Right kidney (tissue), 1 donor: ENCODE measurements around the gene SKAP1.

Source experiments
- DNase-seq: peaks from one replicate; pipeline ENCODE4 v3.0.0-alpha.2; 2016

The SKAP1 gene

DNA sequence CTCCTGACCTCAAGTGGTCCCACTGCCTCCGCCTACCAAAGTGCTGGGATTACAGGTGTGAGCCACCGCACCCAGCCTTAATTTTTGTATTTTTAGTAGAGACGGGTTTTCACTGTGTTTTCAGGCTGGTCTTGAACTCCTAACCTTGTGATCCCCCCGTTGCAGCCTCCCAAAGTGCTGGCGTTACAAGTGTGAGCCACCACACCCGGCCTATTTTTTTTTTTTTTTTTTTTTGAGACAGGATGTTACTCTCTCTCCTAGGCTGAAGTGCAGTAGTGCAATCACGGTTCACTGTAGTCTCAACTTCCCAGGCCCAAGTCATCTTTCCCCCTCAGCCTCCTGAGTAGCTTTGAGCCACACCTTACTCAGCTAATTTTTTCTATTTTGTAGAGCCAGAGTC lies 325.6 kb downstream of the SKAP1 start:
- DNase-seq, result no peak

DNA sequence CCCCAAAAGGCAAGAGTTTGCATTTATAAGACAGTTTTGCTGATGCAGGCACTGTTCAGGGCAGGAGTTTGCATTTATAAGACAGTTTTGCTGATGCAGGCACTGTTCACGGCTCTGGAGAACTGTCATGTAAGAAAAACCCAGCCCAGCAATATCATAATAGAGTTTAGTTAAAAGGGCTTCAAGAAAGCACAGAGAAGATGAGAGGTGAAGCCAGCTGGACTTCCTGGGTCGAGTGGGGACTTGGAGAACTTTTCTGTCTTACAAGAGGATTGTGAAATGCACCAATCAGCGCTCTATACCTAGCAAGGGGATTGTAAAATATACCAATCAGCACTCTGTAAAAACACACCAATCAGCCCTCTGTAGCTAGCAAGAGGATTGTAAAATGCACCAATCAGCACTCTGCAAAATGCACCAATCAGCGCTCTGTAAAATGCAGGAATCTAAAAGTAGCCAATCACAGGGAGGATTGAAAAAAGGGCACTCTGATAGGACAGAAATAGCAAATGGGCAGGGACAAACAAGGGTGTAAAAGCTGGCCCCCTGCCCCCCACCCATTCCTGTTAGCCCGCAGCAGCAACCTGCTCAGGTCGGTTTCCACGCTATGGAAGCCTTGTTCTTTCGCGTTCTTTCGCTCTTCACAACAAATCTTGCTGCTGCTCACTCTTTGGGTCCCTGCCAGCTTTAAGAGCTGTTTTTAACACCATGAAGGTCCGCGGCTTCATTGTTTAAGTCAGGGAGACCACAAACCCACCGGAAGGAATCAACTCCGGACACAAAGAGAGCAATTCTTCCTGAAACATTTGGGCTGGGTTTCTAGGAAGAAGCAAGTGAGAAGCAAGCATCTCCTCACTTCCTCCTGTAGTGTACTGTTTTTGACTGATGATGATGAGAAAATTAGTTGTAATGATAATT lies 327.0 kb downstream of the SKAP1 start:
- no peak for DNase-seq

- no peak for DNase-seq
Measured at GRCh38 chr17:48102043-48102750, 327.8 kb downstream of the SKAP1 start.

- peak; percentile 95 for DNase-seq
Measured at GRCh38 chr17:48101012-48101720, 328.8 kb downstream of the SKAP1 start, which contains the start of gene CBX1. TSS of gene CBX1 (minus strand) at chr17:48101478. CDS start at chr17:48077004, 24,474 bp downstream.

GRCh38 chr17:48100591-48101011 lies 329.4 kb downstream of the SKAP1 start:
- DNase-seq, result no peak

DNA sequence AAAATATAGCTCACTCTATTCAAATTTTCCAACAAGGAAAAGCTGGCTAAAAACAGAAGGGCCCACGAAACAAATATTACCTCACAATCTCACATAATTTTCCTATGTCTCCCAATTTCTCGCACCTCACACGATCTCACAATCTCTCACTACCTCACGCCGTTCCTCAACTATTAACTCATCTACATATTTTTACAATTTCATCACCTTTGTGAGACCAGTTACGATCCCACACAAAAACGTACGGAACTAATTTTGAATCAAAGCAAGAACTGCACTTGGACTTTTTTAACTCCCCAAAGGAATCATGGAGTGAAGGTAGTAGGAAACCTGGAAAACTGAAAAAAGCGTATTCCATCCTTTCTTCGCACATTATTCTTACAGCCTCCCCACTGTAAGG lies 329.9 kb downstream of the SKAP1 start:
- DNase-seq, result no peak

GRCh38 chr17:48095611-48096010 lies 334.4 kb downstream of the SKAP1 start:
- no peak for DNase-seq

DNA sequence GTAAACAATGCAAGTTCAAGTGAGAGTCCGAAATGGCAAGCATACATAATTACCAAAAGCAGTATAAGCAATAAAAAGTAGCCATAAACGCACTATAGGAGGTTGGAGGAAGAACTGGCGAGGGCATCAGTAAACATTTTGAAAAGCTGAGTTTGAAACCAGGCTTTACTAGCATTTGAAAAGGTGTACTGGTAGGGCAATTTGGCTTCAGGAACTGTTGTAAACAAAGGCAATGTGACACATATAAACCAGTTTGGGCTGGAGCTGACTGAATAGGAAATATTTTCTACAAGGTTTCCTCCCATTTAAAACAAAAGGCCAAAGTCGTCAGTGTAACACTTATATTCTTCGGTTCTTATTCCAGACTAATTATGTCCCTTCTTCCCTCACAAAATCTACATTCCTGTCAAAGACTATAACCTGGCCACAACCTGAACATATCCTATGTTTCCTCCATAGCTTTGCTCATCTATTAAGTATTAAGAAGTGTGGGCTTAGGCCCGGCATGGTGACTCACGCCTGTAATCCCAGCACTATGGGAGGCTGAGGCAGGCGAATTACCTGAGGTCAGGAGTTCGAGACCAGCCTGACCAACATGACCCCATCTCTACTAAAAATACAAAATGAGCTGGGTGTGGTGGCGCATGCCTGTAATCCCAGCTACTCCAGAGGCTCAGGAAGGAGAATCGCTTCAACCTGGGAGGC lies 336.5 kb downstream of the SKAP1 start:
- no peak for DNase-seq

GRCh38 chr17:48084932-48085331 lies 345.1 kb downstream of the SKAP1 start:
- DNase-seq, result no peak
